DND-41 (cell line): ENCODE measurements around the gene ELL2.

ENCODE experiments used
- ATAC-seq: fragments of 200-7000 bp; cut with Tn5 transposase; 3 replicates; pipeline ENCODE4 v1.9.1; 2021; ENCODE audit warnings: low read depth; ENCODE audit not compliant: insufficient read depth
- DNase-seq: peaks from one replicate; pipeline ENCODE4 v3.0.0-alpha.2; 2020
- H2AFZ ChIP-seq: 2 replicates; pipeline ENCODE4 v1.6.0; 2012; ENCODE audit warnings: low read depth, low read length
- H3K27ac ChIP-seq: 2 replicates; pipeline ENCODE4 v1.5.1; 2012; ENCODE audit warnings: low read length, inconsistent platforms
- H3K27me3 ChIP-seq: fragments of 200-600 bp; sonication (generic); 2 replicates; pipeline ENCODE4 v1.6.0; 2012; ENCODE audit warnings: low read length, mild to moderate bottlenecking, inconsistent platforms; ENCODE audit not compliant: insufficient read depth, poor library complexity
- H3K36me3 ChIP-seq: 2 replicates; pipeline ENCODE4 v1.5.1; 2012; ENCODE audit warnings: low read length, inconsistent platforms; ENCODE audit not compliant: insufficient read depth
- H3K4me1 ChIP-seq: 2 replicates; pipeline ENCODE4 v1.5.1; 2012; ENCODE audit warnings: mild to moderate bottlenecking, low read length; ENCODE audit not compliant: insufficient read depth
- H3K4me2 ChIP-seq: 2 replicates; pipeline ENCODE4 v1.6.0; 2012; ENCODE audit warnings: mild to moderate bottlenecking, moderate library complexity, low read length, inconsistent platforms; ENCODE audit not compliant: insufficient read depth
- H3K4me3 ChIP-seq, 2 experiments: fragments of 200-600 bp in 1 of 2; shearing (Covaris generic) in 1 of 2; 2 replicates each; pipeline ENCODE4 v1.5.1; 2012 to 2016; ENCODE audit warnings: inconsistent platforms in 2 of 2, low read length in 2 of 2, mild to moderate bottlenecking in 2 of 2, low read depth in 1 of 2, moderate library complexity in 1 of 2
- H3K79me2 ChIP-seq: 2 replicates; pipeline ENCODE4 v1.6.0; 2012; ENCODE audit warnings: low read length, inconsistent platforms; ENCODE audit not compliant: insufficient read depth
- H3K9ac ChIP-seq: 2 replicates; pipeline ENCODE4 v1.6.0; 2012; ENCODE audit warnings: low read depth, mild to moderate bottlenecking, inconsistent platforms, low read length, moderate library complexity
- H3K9me3 ChIP-seq: 2 replicates; pipeline ENCODE4 v1.5.1; 2012; ENCODE audit warnings: low read length, moderate library complexity, mild to moderate bottlenecking, inconsistent platforms; ENCODE audit not compliant: insufficient read depth, severe bottlenecking
- H4K20me1 ChIP-seq: 2 replicates; pipeline ENCODE4 v1.6.0; 2012; ENCODE audit warnings: low read length; ENCODE audit not compliant: insufficient read depth
- CTCF ChIP-seq: IDR thresholded peaks from 2 replicates; pipeline ENCODE4 v1.5.1; 2012; ENCODE audit warnings: borderline replicate concordance, low read length, moderate library complexity, mild to moderate bottlenecking; ENCODE audit not compliant: poor library complexity, severe bottlenecking; ENCODE audit errors: extremely low read depth
- EZH2 ChIP-seq: IDR thresholded peaks from 3 replicates; pipeline ENCODE4 v1.6.1; 2012; ENCODE audit warnings: borderline replicate concordance, low read depth, mild to moderate bottlenecking, moderate library complexity, low read length, inconsistent platforms; ENCODE audit not compliant: severe bottlenecking

ELL2 gene

GRCh38 chr5:95951916-95952315 lies 9.7 kb downstream of the ELL2 start:
- Histone ChIP-seq H3K4me2 (no peak overlapping the region), H3K27me3 (no peaks in the 10 kb centered on the region), H3K9ac (no peak overlapping the region), H3K36me3 (no peaks in the 10 kb centered on the region), H3K79me2 (no peaks in the 10 kb centered on the region), H3K4me3 (no peak overlapping the region), H3K9me3 (no peaks in the 10 kb centered on the region), H4K20me1 (no peaks in the 10 kb centered on the region), H3K27ac (no peak overlapping the region), H2AFZ (no peak overlapping the region), H3K4me1 (no peaks in the 10 kb centered on the region)
- TF ChIP-seq CTCF = no peak
- TF ChIP-seq EZH2 = no peak
- DNase-seq (no peak), ATAC-seq (no peak)

- no peak for ATAC-seq
- Histone ChIP-seq H2AFZ (no peak overlapping the region), H3K27ac (no peak overlapping the region), H3K36me3 (no peaks in the 10 kb centered on the region), H3K4me2 (no peak overlapping the region), H3K9ac (no peak overlapping the region), H3K79me2 (no peaks in the 10 kb centered on the region), H4K20me1 (no peaks in the 10 kb centered on the region), H3K9me3 (no peaks in the 10 kb centered on the region), H3K4me3 (no peak overlapping the region), H3K4me1 (peaks cover 7% of the 10 kb centered on the region; the same call in 1 of the 2 replicates), H3K27me3 (no peaks in the 10 kb centered on the region)
- no peak for DNase-seq
- TF ChIP-seq CTCF (no peak), EZH2 (no peak)
Observed at GRCh38 chr5:95949810-95950209, 11.8 kb downstream of the ELL2 start.

GRCh38 chr5:95948631-95949030 lies 13.0 kb downstream of the ELL2 start:
- Histone ChIP-seq H3K9ac (no peak overlapping the region), H3K4me3 (no peak overlapping the region), H3K4me2 (no peak overlapping the region), H2AFZ (no peak overlapping the region), H3K36me3 (no peaks in the 10 kb centered on the region), H3K9me3 (no peaks in the 10 kb centered on the region), H3K27ac (no peak overlapping the region), H3K4me1 (peaks cover 7% of the 10 kb centered on the region; the same call in 1 of the 2 replicates), H3K79me2 (no peaks in the 10 kb centered on the region), H3K27me3 (no peaks in the 10 kb centered on the region), H4K20me1 (no peaks in the 10 kb centered on the region)
- no peak for DNase-seq
- TF ChIP-seq EZH2 = no peak
- no peak for TF ChIP-seq CTCF
- ATAC-seq = no peak

GRCh38 chr5:95946451-95946850 lies 15.2 kb downstream of the ELL2 start:
- no peaks in the 10 kb centered on the region for H3K9me3 ChIP-seq
- H3K4me2 ChIP-seq = no peak overlapping the region
- TF ChIP-seq EZH2 (no peak), CTCF (no peak)
- H3K36me3 ChIP-seq = no peaks in the 10 kb centered on the region
- no peaks in the 10 kb centered on the region for H3K79me2 ChIP-seq
- ATAC-seq (no peak), DNase-seq (no peak)
- H3K27ac ChIP-seq = no peak overlapping the region
- no peaks in the 10 kb centered on the region for H3K27me3 ChIP-seq
- no peaks in the 10 kb centered on the region for H4K20me1 ChIP-seq
- H3K4me3 ChIP-seq = no peak overlapping the region
- H2AFZ ChIP-seq = 0 out of 2 replicates have a peak overlapping the region, but pooled peaks have one; percentile 2
- H3K4me1 ChIP-seq = peaks cover 7% of the 10 kb centered on the region; the same call in 1 of the 2 replicates
- H3K9ac ChIP-seq = no peak overlapping the region
